GM12891 (cell line): ENCODE measurements around the gene ASMTL.

Experiments
- POLR2A ChIP-seq: IDR thresholded peaks from 2 replicates; pipeline ENCODE4 v1.6.1; 2011; ENCODE audit warnings: low read depth, low read length, control low read depth
- POU2F2 ChIP-seq: IDR thresholded peaks from 2 replicates; pipeline ENCODE4 v1.6.1; 2011; ENCODE audit warnings: low read depth, mild to moderate bottlenecking, control low read depth, low read length, moderate library complexity

DNA sequence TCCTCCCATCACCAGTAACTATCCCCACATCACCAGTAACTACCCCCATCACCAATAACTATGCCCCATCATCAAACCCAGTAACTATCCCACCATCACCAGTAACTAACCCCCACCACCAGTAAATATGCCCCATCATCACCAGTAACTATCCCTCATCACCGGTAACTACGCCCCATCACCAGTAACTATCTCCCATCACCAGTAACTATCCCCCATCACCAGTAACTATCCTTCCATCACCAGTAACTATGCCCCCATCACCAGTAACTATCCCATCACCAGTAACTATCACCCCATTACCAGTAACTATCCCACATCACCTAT, 2.9 kb downstream of the ASMTL start:
- TF ChIP-seq POLR2A (no peak; the same call in 1 of the 2 replicates), POU2F2 (no peak)
